Measurements from ENCODE around the gene TRDN.
"Not testable (repeated sequence)": the region's sequence is repeated elsewhere in the genome, so short reads cannot be mapped to it uniquely, and the experiment has no call there.

The TRDN gene

GRCh38 chr6:123458218-123458617 lies 178.5 kb downstream of the TRDN start:
- H3K4me3 ChIP-seq (replicated peaks in 1 of 2; ENCODE audit: low read depth in 2 of 2, low read length in 2 of 2), result no peak overlapping the region
- no peak for DNase-seq (ENCODE audit: low read depth in 2 of 2)
- TF ChIP-seq CTCF (IDR thresholded peaks at IDR 0.05; ENCODE audit: low read depth, low read length), result no peak

- H3K4me3 ChIP-seq (replicated peaks in 1 of 2; ENCODE audit: low read depth in 2 of 2, low read length in 2 of 2), result no peak overlapping the region
- no peak for DNase-seq (ENCODE audit: low read depth in 2 of 2)
- no peak for TF ChIP-seq CTCF (IDR thresholded peaks at IDR 0.05; ENCODE audit: low read depth, low read length)
Measured at GRCh38 chr6:123456836-123457235, 179.9 kb downstream of the TRDN start.

DNA sequence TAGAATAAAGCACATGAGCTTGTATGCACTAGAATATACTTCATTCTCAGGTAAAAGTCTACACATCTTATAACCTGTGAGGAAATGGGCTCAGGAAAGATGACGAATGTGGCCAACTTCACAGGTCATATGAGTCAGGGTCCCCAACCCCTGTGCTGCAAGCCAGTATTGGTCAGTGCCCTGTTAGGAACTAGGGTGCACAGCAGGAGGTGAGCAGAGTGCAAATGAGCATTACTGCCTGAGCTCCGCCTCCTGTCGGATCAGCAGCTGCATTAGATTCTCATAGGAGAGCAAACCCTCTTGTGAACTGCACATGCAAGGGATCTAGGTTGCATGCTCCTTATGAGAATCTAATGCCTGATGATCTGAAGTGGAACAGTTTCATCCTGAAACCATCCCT lies 182.3 kb downstream of the TRDN start:
- TF ChIP-seq CTCF (IDR thresholded peaks at IDR 0.05; ENCODE audit: low read depth, low read length), result no peak
- no peak for DNase-seq (ENCODE audit: low read depth in 2 of 2)
- no peak overlapping the region for H3K4me3 ChIP-seq (replicated peaks in 1 of 2; ENCODE audit: low read depth in 2 of 2, low read length in 2 of 2)

DNA sequence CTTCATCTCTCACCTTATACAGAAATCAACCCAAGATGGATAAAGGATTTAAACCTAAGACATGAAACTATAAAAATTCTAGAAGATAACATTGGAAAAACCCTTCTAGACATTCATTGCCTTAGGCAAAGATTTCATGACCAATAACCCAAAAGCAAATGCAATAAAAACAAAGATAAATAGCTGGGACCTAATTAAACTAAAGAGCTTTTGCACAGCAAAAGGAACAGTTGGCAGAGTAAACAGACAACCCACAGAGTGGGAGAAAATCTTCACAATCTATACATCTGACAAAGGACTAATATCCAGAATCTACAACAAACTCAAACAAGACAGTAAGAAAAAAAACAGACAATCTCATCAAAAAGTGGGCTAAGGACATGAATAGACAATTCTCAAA lies 183.7 kb downstream of the TRDN start:
- not testable (repeated sequence) for H3K4me3 ChIP-seq (replicated peaks in 1 of 2; ENCODE audit: low read depth in 2 of 2, low read length in 2 of 2); DNase-seq (ENCODE audit: low read depth in 2 of 2)

DNA sequence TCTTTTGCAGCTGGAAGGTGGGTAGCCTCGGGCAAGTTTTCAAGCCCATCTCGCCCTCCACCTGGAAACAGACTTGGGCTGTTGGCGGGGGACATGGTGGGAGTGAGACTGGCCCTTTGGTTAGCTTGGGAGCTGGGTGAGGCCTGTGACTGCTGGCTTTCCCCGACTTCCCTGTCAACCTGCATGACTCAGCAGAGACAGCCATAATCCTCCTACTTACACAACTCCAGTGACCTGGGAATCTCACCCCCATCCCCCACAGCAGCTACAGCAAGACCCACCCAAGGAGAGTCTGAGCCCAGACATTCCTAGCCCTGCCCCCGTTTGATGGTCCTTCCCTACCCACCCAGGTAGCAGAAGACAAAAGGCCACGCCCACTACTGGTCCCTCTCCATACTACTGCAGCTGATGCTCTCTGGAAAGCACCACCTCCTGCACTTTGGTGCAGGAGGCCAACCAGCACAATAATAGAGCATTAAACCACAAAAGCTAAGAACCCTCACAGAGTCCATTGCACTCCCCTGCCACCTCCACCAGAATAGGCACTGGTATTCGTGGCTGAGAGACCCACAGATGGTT lies 188.4 kb downstream of the TRDN start:
- no peak for TF ChIP-seq CTCF (IDR thresholded peaks at IDR 0.05; ENCODE audit: low read depth, low read length)
- no peak overlapping the region for H3K4me3 ChIP-seq (replicated peaks in 1 of 2; ENCODE audit: low read depth in 2 of 2, low read length in 2 of 2)
- no peak for DNase-seq (ENCODE audit: low read depth in 2 of 2)

DNA sequence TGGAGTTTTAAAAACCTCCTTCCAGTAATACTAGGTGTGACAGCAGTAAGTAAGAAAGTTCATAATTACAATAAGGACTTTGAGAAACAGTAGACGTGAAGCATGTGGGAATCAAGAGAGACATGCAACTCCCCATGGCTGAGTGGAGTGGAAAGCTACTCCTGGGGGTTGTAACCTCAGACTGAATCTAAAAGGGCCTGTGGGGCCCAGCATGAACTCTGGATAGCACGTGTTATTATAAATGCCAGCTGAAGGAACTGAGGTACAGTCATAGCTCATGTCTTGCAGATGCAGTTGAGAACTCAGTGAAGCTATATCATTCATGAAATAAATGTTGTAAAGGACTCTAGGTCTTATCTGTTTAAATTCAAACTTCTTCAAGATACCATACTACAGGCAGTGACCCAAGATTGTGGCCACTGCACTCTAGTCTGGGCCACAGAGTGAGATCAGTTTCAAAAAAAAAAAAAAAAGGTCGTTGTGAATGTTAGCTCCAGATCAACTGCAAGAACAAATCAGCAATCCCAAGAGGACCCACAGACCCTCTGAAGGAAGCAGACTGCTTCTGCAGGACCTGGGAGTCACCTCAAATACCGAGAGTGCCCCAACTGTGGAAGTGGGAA lies 189.3 kb downstream of the TRDN start:
- no peak for DNase-seq (ENCODE audit: low read depth in 2 of 2)
- no peak overlapping the region for H3K4me3 ChIP-seq (replicated peaks in 1 of 2; ENCODE audit: low read depth in 2 of 2, low read length in 2 of 2)
- TF ChIP-seq CTCF (IDR thresholded peaks at IDR 0.05; ENCODE audit: low read depth, low read length), result no peak

- H3K4me3 ChIP-seq (replicated peaks in 1 of 2; ENCODE audit: low read depth in 2 of 2, low read length in 2 of 2), result no peak overlapping the region
- DNase-seq (ENCODE audit: low read depth in 2 of 2), result no peak
- TF ChIP-seq CTCF (IDR thresholded peaks at IDR 0.05; ENCODE audit: low read depth, low read length), result no peak
Measured at GRCh38 chr6:123439371-123439770, 197.4 kb downstream of the TRDN start.

Measured in cardiac fibroblast (primary cell).